Chondrocyte (in vitro differentiated cells): ENCODE measurements around the gene FARSA. TPM values are rescaled to one million over a fixed set of nuclear protein-coding genes. Genes with fewer than 3 reads are reported as not detected.

Experiments used
- DNase-seq: peaks from one replicate; pipeline ENCODE4 v3.0.0; 2021; ENCODE audit warnings: mixed read lengths, low spot score
- H3K27ac Mint-ChIP-seq: one replicate; pipeline ENCODE4 v1.8.0; 2021; ENCODE audit warnings: mild to moderate bottlenecking, moderate library complexity, mixed read lengths; ENCODE audit not compliant: unreplicated experiment
- H3K27me3 Mint-ChIP-seq: 2 replicates; pipeline ENCODE4 v1.8.0; 2021; ENCODE audit warnings: low read depth, mixed read lengths
- H3K36me3 Mint-ChIP-seq: 2 replicates; pipeline ENCODE4 v1.8.0; 2021; ENCODE audit warnings: low read depth, mixed read lengths
- H3K4me1 Mint-ChIP-seq: 2 replicates; pipeline ENCODE4 v1.8.0; 2021; ENCODE audit warnings: low read depth, mild to moderate bottlenecking, mixed read lengths
- H3K4me3 Mint-ChIP-seq: one replicate; pipeline ENCODE4 v1.8.0; 2021; ENCODE audit warnings: mild to moderate bottlenecking, moderate library complexity, mixed read lengths; ENCODE audit not compliant: unreplicated experiment
- H3K9me3 Mint-ChIP-seq: 2 replicates; pipeline ENCODE4 v1.8.0; 2021; ENCODE audit warnings: low read depth, mixed read lengths
- total RNA-seq: library from RNA; stranded (reverse); gene quantifications from 3 replicates; pipeline ENCODE4 v1.2.1, GENCODE V29; 2021
- TF ChIP-seq, protein P1 (sequence below): fragments of 200-600 bp; sonication (generic); IDR thresholded peaks from 2 replicates; pipeline ENCODE4 v1.5.0; 2021; ENCODE audit warnings: antibody characterized with exemption, mild to moderate bottlenecking, moderate library complexity

Gene FARSA
- total RNA-seq, 1 donor from 2014 or later, result 46.4 TPM

DNA sequence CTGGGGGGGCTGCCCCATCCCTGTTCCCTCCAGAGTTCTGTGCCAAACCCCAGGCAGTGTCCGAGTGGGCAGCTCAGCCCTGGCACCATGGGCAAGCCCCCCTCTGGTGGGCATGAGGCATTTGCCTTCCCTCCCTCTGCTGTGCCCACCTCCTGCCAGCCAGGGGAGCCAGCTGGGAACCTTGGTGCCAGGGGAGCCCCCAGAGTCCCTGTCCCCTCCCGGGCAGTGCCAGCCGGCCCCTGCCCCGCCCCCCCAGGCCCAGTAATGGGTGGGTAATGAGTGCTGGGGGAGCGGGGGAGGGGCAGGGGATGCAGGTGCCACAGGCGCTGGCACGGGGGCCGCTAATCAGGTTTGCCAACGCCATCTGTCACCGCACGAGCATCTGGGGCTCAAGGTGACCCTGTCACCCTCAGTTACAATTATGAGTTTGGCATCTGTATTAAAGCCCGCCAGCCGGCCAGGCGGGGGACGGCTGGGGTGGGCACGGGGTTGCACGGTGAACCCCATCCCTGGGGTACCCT is 41.8 kb upstream of the FARSA start:
- Mint-ChIP-seq H3K36me3 (no peaks in the 10 kb centered on the region), H3K27ac (no peak overlapping the region), H3K4me1 (peaks cover 8% of the 10 kb centered on the region), H3K4me3 (no peak overlapping the region), H3K27me3 (peaks cover 2% of the 10 kb centered on the region), H3K9me3 (no peaks in the 10 kb centered on the region)
- no peak for DNase-seq
- TF ChIP-seq, protein P1, sequence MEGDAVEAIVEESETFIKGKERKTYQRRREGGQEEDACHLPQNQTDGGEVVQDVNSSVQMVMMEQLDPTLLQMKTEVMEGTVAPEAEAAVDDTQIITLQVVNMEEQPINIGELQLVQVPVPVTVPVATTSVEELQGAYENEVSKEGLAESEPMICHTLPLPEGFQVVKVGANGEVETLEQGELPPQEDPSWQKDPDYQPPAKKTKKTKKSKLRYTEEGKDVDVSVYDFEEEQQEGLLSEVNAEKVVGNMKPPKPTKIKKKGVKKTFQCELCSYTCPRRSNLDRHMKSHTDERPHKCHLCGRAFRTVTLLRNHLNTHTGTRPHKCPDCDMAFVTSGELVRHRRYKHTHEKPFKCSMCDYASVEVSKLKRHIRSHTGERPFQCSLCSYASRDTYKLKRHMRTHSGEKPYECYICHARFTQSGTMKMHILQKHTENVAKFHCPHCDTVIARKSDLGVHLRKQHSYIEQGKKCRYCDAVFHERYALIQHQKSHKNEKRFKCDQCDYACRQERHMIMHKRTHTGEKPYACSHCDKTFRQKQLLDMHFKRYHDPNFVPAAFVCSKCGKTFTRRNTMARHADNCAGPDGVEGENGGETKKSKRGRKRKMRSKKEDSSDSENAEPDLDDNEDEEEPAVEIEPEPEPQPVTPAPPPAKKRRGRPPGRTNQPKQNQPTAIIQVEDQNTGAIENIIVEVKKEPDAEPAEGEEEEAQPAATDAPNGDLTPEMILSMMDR, result no peak

DNA sequence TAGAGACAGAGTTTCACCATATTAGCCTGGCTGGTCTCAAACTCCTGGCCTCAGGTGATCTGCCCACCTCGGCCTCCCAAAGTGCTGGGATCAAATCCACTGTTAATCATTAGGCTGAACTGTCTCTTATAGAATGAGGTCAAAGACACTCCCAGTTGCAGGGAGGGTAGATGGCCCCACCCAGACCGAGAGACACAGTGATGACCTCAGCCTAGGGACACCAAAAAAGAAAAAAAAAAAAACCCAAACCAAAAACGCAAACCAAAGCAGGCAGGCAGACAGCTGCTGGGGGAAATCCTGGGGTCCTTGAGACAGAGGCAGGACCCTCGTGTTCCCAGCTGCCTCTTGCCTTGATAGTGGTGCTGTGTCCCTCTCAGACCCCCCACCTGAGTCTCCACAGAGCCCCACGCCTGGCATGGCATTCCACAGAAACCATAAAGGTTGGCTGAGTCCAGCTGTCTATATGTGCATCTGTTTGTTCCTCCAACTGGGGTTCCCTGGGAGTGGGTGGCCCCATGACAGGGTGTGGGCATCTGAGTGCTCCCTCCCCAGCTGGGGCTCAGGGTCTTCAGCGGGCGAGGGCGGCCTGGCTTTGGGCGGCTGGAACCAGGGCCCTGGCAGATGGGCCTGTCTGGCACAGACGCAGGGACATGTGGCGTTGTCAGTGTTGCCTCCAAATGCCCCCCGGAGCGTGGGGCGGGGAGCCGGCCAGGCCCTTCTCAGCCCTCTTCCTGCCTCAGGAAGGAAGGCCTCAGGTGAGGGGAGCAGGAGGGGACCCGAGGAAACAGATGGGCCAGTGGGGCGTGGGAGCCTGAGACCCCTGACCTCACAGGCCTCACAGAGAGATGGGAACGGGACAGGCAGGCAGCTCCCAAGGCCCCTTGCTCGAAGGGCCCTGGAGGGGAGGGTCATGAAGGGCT is 41.0 kb upstream of the FARSA start:
- H3K4me1 Mint-ChIP-seq, result peaks cover 15% of the 10 kb centered on the region
- H3K9me3 Mint-ChIP-seq, result no peaks in the 10 kb centered on the region
- H3K27me3 Mint-ChIP-seq, result peaks cover 2% of the 10 kb centered on the region
- no peaks in the 10 kb centered on the region for H3K36me3 Mint-ChIP-seq
- no peak overlapping the region for H3K27ac Mint-ChIP-seq
- TF ChIP-seq, protein P1, result no peak
- H3K4me3 Mint-ChIP-seq, result no peak overlapping the region
- DNase-seq, result no peak

DNA sequence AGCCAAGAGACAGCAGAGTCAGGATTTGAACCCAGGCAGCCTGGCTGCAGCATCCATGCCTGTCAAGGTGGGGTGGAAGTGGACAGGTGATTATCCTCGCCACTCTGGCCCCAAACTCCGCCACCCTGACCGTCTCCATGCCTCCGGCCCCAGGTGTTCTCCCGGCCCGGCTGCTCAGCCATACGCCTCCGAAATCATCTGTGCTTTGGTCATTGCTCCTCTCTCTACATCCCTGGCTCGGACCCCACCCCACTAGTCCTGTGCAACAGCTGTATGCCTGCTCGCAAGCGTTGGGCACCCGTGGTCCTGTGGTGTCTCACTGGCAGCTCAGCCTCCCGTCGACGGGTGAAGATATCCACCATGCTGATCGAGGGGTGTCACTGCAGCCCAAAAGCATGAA is 39.7 kb upstream of the FARSA start:
- H3K4me1 Mint-ChIP-seq, result peaks cover 20% of the 10 kb centered on the region
- H3K4me3 Mint-ChIP-seq, result no peak overlapping the region
- H3K36me3 Mint-ChIP-seq, result no peaks in the 10 kb centered on the region
- H3K9me3 Mint-ChIP-seq, result no peaks in the 10 kb centered on the region
- peaks cover 2% of the 10 kb centered on the region for H3K27me3 Mint-ChIP-seq
- H3K27ac Mint-ChIP-seq, result no peak overlapping the region
- TF ChIP-seq, protein P1, result no peak
- DNase-seq, result no peak

DNA sequence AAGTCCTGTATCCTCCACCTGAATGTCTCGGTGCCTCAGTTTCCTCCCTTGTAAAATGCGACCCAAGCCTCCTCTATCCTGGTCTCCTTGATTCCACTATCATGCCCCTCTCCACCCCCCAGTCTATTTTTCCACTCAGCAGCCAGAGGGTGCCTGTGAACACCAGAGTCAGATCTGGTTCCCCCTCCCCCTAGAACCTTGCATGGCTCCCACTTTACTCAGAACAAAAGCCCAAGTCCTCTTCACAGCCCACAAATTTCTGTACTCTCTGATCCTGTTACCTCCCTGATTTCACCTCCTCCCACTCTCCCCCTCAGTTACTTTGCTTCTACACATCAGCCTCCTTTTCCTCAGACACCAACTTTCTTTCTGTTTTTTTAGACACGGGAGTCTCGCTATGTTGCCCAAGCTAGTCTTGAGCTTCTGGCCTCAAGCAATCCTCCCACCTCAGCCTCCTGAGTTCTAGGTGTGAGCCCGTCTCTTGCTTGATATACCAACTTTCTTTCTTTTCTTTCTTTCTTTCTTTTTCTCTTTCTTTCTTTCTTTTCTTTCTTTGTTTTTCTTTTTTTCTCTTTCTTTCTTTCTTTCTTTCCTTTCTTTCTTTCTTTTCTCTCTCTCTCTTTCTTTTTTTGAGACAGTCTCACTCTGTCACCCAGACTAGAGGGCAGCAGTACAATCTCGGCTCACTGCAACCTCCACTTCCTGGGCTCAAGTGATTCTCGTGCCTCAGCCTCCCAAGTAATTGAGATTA is 36.7 kb upstream of the FARSA start:
- no peaks in the 10 kb centered on the region for H3K27me3 Mint-ChIP-seq
- TF ChIP-seq, protein P1, result no peak
- H3K4me3 Mint-ChIP-seq, result no peak overlapping the region
- H3K9me3 Mint-ChIP-seq, result no peaks in the 10 kb centered on the region
- no peaks in the 10 kb centered on the region for H3K36me3 Mint-ChIP-seq
- peaks cover 19% of the 10 kb centered on the region for H3K4me1 Mint-ChIP-seq
- no peak overlapping the region for H3K27ac Mint-ChIP-seq
- no peak for DNase-seq

DNA sequence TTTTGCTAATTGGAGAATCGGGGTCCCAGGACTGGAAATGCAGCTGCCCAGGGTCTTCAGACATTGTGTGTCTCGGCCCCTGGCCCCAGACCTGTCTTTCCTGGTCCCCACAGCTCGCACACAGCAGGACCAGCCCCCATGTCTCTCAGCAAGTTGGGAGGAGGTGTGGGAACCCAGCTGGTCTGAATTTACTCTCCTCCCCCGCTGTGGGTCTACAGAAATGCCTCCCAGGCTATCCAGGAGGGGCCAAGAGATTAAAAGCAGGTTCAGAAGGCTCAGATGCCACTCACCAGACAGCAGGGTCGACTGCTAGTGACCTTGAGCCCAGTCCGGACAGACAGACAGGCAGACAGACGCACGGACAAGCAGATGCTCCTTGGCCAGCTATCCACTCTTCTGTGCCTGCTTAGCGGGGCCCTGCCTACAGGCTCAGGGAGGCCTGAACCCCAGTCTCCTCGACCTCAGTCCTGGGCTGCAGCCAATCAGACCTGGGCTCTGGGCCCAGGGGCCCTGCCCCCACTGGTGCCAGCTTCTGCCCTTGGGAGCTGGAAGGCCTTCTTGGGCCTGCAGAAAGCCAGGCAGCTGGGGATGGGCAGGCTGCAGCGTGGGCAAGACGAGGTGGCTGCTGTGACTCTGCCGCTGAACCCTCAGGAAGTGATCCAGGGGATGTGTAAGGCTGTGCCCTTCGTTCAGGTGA is 35.9 kb upstream of the FARSA start, which contains the start of gene DAND5:
TSS of gene DAND5 (plus strand) at position 285 of the 697 bp plus-strand sequence. CDS start at position 370, 85 bp downstream.
- H3K4me1 Mint-ChIP-seq, result peaks cover 23% of the 10 kb centered on the region
- H3K36me3 Mint-ChIP-seq, result no peaks in the 10 kb centered on the region
- H3K27ac Mint-ChIP-seq, result no peak within 1 kb of the TSS
- no peak for DNase-seq
- no peaks in the 10 kb centered on the region for H3K27me3 Mint-ChIP-seq
- H3K9me3 Mint-ChIP-seq, result no peaks in the 10 kb centered on the region
- H3K4me3 Mint-ChIP-seq, result no peak within 1 kb of the TSS
- TF ChIP-seq, protein P1, result no peak
